GM20000 (cell line): ENCODE measurements around the gene MFAP3.

Source experiments
- DNase-seq: peaks from one replicate; pipeline ENCODE4 v3.0.0; 2012; ENCODE audit warnings: low spot score
- CTCF ChIP-seq: IDR thresholded peaks from 2 replicates; pipeline ENCODE4 v1.5.1; 2012; ENCODE audit warnings: mild to moderate bottlenecking, control low read depth; ENCODE audit errors: extremely low read depth, missing control alignments

The MFAP3 gene

DNA sequence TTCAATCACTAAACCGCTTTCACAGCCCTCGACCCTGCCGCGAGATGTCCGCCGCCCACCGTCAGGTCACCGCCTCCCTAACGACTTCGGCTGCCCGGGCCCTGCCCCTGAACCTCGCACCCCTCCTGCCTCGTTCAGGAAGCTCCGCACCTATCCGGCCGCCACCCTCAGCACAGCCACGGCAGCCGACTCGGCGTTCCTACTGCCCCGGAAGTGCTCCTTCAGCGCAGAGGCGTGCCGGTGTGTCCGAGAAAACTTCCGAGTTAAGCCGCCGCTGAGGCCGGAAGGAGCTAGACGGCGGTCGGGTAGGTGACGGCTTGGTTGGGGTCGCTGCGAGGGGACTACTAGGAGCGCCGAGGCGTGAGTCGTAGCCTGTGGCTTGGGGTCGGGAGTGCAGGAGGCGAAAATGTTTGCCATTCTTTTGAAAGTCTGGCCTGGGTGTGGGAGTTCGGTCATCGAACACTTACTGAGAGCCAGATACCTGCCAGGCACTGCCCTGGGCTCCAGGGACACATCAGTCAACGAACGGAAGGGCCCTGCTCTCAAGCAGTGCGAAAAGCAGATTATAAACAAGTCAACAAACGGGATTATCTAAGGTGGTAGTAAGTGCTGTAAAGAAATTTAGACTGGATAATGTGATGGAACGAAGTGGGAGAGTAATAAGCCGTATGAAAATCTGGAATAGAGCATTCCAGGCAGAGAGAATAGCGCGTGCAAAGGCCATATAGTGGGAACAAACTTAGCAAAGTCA is at the start of gene MFAP3, which contains the start of gene FAM114A2:
Gene MFAP3 (plus strand): TSS at position 261 of the 751 bp plus-strand sequence. CDS start 10,756 bp downstream, outside the sequence.
Gene FAM114A2 (minus strand): TSS at position 204 of the 751 bp plus-strand sequence. CDS start 3,957 bp downstream, outside the sequence.
- TF ChIP-seq CTCF: no peak
- peak; percentile 88 for DNase-seq

DNA sequence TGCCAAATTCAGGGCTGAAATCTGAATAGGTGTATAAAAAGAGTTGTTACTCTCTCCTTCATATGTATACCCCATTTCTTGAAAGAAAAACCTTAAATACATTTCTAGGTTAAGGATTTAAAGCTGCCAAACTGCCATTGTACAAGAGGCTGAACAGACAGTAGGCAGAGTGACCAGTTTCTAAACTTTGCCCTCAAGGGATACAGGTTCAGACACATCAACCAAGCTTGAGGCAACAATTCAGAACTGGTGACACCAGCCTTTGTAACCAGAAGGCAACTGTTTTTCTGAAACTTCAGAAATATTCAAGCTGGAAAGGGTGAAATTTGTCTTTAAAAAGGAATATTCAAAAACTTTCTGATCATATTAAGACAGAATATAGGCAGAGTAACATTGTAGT is 47.6 kb upstream of the MFAP3 start:
- no peak for TF ChIP-seq CTCF
- no peak for DNase-seq

DNA sequence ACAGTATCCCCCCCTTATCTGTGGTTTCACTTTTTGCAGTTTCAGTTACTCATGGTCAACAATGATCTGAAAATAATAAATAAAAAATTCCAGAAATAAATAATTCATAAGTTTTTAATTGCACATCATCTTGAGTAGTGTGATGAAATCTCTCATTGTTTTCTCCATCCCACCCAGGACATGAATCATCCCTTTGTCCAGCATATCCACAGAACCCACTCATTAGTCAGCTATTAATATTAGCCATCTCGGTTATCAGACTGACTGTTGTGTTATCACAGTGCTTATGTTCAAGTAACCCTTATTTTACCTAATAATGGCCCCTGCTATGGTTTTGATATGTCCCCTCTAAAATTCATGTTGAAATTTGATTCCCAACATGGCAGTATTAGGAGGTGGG is 40.8 kb upstream of the MFAP3 start:
- no peak for TF ChIP-seq CTCF
- no peak for DNase-seq

- DNase-seq: no peak
- TF ChIP-seq CTCF: no peak
Observed at GRCh38 chr5:153998768-153999167, 40.0 kb upstream of the MFAP3 start.

DNA sequence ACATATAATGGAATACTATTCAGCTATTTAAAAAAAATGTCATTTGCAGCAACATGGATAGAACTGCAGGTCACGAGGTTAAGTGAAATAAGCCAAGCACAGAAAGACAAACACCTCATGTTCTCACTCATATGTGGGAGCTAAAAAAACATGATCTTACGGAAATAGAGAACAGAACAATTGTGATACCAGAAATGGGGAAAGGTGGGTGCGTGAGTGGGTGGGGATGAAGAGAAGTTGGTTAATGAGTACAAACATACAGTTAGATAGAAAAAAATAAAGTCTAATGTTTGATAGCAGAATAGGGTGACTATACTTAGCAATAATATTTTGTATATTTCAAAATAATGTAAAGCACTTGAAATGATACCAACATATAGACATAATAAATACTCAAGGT is 38.8 kb upstream of the MFAP3 start:
- no peak for DNase-seq
- no peak for TF ChIP-seq CTCF

DNA sequence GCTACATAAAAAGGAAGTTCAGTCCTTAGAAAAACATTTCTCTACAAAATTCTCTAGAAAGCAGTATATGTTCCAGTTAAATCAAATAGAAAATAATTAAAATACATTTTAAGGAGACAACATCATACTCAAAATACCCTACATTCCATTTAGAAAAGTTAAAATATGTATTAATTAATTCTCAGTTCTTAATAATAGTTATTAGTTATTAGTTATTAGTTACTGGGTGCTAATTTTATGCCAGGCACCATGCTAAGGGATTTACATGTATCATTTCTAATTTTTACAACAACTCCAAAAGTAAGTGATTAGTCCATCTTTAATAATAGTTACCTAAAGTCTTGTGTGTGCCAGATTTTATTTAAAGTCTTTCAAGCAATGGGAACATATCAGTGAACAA is 38.1 kb upstream of the MFAP3 start:
- no peak for TF ChIP-seq CTCF
- no peak for DNase-seq

DNA sequence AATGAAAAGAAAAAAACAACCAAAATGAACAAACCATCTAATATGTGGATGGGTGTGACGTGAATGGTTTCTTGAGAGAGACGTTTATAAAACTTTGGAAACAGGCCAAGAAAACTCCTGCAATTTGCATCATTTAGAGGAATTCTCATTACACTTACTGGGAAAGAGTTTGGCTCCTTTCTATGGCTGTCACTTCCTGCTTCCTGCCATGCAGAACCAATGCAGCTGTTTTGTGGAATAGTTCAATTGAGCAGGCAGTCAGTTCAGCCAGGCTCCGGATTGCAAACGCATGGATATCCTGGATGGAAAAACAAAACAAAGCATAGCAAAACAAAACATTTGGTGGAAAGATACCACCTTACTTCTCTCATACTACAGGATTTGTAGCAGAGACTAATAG is 36.7 kb upstream of the MFAP3 start:
- DNase-seq: no peak
- no peak for TF ChIP-seq CTCF
